ENCODE data around the gene RPL7A. TPM values are rescaled to one million over a fixed set of nuclear protein-coding genes. Genes with fewer than 3 reads are reported as not detected.

The RPL7A gene
- total and polyA plus RNA-seq, 2 of the 13 experiments (the other 11 are each of a cell fraction or from before 2014, with no cell fraction given): 2,401 to 2,938 TPM

DNA sequence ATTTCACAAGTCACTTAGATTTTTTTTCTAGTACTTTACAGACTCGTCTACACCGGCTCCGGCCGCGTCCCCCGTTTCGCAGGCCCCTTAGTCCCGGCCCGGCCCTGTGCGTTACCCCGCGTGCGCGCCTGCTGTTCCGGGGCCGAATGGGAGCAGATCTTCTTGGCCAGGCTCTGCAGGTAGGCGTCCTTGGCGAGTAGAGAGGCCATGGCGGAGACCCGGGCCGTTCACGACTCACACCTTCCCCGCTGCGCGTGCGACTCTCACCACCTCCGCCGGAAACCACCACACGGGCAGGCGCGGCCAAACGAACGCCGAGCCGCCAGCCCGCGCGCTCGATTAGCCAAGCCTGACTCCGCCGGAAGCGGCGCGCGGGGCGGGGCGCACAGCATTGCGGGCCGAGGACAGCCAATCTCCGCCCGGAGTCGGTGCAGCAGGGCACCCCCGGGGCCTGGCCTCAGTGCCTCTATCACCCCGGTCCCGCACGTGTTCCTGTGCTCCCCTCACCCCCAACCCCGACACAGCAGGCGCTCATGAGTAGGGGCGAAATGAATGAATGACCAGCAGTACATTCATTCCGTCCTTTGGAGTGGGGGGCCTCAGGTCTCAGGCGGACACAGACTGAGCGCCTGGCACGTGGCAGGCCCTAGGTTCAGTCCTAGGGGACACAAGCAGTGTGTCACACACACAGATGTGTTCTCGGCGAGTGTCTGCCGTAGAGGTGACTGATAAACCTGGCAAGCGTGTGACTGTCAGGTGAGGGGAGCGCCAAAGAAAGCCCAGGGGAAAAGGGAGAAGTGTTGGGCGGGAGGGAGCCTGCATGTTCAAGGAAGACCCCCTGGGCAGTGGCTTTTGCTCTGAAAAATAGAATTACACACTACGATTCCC, 11.8 kb upstream of the RPL7A start, which contains the start of gene SURF6 (continued):
- TF ChIP-seq POLR2G (IDR thresholded peaks at IDR 0.05; ENCODE audit: low read depth, low read length) (peak; percentile 85), RARA (CRISPR knock-in tag; IDR thresholded peaks at IDR 0.05) (peak; percentile 50), FOSL1 (CRISPR knock-in tag; IDR thresholded peaks at IDR 0.05; ENCODE audit: borderline replicate concordance) (no peak), PHF8 (CRISPR knock-in tag; IDR thresholded peaks at IDR 0.05) (peak; percentile 91), TRIM24 (CRISPR knock-in tag; IDR thresholded peaks at IDR 0.05) (0 out of 2 replicates have a peak, but pooled peaks have one; percentile 47), ZNF720 (CRISPR knock-in tag; IDR thresholded peaks at IDR 0.05) (no peak), PPARG (CRISPR knock-in tag; conservative IDR thresholded peaks at IDR 0.05) (peak; percentile 59; the same call in 1 of the 2 replicates), CCDC6 (CRISPR knock-in tag; IDR thresholded peaks at IDR 0.05) (peak; percentile 88; the same call in 1 of the 2 replicates), ASH2L (IDR thresholded peaks at IDR 0.05; ENCODE audit: insufficient read length, low read depth, low read length) (peak; percentile 92), SRSF9 (IDR thresholded peaks at IDR 0.05; ENCODE audit: borderline replicate concordance, insufficient read depth, low read depth, low read length, poor library complexity, severe bottlenecking) (no peak)
- TF ChIP-seq, protein P1, sequence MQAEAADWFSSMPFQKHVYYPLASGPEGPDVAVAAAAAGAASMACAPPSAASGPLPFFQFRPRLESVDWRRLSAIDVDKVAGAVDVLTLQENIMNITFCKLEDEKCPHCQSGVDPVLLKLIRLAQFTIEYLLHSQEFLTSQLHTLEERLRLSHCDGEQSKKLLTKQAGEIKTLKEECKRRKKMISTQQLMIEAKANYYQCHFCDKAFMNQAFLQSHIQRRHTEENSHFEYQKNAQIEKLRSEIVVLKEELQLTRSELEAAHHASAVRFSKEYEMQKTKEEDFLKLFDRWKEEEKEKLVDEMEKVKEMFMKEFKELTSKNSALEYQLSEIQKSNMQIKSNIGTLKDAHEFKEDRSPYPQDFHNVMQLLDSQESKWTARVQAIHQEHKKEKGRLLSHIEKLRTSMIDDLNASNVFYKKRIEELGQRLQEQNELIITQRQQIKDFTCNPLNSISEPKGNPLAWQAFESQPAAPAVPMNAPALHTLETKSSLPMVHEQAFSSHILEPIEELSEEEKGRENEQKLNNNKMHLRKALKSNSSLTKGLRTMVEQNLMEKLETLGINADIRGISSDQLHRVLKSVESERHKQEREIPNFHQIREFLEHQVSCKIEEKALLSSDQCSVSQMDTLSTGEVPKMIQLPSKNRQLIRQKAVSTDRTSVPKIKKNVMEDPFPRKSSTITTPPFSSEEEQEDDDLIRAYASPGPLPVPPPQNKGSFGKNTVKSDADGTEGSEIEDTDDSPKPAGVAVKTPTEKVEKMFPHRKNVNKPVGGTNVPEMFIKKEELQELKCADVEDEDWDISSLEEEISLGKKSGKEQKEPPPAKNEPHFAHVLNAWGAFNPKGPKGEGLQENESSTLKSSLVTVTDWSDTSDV (CRISPR knock-in tag; IDR thresholded peaks at IDR 0.05): no peak
- TF ChIP-seq, protein P2, sequence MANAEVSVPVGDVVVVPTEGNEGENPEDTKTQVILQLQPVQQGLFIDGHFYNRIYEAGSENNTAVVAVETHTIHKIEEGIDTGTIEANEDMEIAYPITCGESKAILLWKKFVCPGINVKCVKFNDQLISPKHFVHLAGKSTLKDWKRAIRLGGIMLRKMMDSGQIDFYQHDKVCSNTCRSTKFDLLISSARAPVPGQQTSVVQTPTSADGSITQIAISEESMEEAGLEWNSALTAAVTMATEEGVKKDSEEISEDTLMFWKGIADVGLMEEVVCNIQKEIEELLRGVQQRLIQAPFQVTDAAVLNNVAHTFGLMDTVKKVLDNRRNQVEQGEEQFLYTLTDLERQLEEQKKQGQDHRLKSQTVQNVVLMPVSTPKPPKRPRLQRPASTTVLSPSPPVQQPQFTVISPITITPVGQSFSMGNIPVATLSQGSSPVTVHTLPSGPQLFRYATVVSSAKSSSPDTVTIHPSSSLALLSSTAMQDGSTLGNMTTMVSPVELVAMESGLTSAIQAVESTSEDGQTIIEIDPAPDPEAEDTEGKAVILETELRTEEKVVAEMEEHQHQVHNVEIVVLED (CRISPR knock-in tag; IDR thresholded peaks at IDR 0.05; ENCODE audit: borderline replicate concordance): peak; percentile 96
- TF ChIP-seq, protein P3, sequence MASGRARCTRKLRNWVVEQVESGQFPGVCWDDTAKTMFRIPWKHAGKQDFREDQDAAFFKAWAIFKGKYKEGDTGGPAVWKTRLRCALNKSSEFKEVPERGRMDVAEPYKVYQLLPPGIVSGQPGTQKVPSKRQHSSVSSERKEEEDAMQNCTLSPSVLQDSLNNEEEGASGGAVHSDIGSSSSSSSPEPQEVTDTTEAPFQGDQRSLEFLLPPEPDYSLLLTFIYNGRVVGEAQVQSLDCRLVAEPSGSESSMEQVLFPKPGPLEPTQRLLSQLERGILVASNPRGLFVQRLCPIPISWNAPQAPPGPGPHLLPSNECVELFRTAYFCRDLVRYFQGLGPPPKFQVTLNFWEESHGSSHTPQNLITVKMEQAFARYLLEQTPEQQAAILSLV (CRISPR knock-in tag; IDR thresholded peaks at IDR 0.05; ENCODE audit: borderline replicate concordance): peak; percentile 96
- TF ChIP-seq, protein P4, sequence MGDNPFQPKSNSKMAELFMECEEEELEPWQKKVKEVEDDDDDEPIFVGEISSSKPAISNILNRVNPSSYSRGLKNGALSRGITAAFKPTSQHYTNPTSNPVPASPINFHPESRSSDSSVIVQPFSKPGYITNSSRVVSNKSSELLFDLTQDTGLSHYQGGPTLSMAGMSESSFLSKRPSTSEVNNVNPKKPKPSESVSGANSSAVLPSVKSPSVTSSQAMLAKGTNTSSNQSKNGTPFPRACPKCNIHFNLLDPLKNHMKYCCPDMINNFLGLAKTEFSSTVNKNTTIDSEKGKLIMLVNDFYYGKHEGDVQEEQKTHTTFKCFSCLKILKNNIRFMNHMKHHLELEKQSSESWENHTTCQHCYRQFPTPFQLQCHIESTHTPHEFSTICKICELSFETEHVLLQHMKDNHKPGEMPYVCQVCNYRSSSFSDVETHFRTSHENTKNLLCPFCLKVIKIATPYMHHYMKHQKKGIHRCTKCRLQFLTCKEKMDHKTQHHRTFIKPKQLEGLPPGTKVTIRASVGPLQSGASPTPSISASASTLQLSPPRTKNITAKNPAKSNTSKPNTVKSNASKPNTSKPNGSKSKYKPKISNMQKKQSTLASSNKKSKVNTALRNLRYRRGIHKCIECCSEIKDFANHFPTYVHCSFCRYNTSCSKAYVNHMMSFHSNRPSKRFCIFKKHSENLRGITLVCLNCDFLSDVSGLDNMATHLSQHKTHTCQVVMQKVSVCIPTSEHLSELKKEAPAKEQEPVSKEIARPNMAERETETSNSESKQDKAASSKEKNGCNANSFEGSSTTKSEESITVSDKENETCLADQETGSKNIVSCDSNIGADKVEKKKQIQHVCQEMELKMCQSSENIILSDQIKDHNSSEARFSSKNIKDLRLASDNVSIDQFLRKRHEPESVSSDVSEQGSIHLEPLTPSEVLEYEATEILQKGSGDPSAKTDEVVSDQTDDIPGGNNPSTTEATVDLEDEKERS (CRISPR knock-in tag; IDR thresholded peaks at IDR 0.05): peak; percentile 67; the same call in 1 of the 2 replicates
- TF ChIP-seq, protein P5, sequence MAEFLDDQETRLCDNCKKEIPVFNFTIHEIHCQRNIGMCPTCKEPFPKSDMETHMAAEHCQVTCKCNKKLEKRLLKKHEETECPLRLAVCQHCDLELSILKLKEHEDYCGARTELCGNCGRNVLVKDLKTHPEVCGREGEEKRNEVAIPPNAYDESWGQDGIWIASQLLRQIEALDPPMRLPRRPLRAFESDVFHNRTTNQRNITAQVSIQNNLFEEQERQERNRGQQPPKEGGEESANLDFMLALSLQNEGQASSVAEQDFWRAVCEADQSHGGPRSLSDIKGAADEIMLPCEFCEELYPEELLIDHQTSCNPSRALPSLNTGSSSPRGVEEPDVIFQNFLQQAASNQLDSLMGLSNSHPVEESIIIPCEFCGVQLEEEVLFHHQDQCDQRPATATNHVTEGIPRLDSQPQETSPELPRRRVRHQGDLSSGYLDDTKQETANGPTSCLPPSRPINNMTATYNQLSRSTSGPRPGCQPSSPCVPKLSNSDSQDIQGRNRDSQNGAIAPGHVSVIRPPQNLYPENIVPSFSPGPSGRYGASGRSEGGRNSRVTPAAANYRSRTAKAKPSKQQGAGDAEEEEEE (CRISPR knock-in tag; IDR thresholded peaks at IDR 0.05; ENCODE audit: borderline replicate concordance): no peak

All from HepG2 (cell line).